Suprapubic skin (tissue), 3 donors: ENCODE measurements around the gene MST1R.

Experiments used
- POLR2A ChIP-seq, 2 donors: fragments of 450-650 bp; IDR thresholded peaks; one replicate each; pipeline ENCODE4 v1.6.1; 2017; ENCODE audit warnings: antibody characterized with exemption in 2 of 2, mild to moderate bottlenecking in 2 of 2, moderate library complexity in 2 of 2
- TF ChIP-seq, protein P1 (sequence below), 2 donors: fragments of 200-600 bp in 1 of 2; fragments of 450-650 bp in 1 of 2; sonication (generic) in 1 of 2; IDR thresholded peaks; one replicate each; pipeline ENCODE4 v1.5.1; 2016 to 2019; ENCODE audit warnings: antibody characterized with exemption in 2 of 2, mild to moderate bottlenecking in 1 of 2, moderate library complexity in 1 of 2

DNA sequence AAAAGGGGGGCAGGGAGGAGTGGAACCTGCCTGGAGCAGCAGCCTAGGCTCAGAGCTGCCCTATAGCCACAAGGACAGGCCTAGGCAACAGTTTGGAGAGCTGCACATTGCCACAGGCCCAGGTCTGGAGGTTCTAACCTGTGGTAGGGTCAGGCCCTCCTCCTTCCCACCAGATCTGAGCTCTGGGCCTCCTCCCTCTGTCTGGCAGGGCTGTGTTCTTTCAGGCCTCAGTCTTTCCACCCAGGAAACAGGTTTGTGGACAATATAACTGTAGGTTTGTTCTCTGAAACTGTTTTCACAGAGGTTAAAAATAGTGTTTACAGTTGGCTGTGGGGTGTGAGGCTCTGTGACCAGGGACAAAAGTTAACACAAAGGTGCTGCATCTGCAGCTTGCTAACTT, 25.0 kb downstream of the MST1R start:
- TF ChIP-seq, protein P1, sequence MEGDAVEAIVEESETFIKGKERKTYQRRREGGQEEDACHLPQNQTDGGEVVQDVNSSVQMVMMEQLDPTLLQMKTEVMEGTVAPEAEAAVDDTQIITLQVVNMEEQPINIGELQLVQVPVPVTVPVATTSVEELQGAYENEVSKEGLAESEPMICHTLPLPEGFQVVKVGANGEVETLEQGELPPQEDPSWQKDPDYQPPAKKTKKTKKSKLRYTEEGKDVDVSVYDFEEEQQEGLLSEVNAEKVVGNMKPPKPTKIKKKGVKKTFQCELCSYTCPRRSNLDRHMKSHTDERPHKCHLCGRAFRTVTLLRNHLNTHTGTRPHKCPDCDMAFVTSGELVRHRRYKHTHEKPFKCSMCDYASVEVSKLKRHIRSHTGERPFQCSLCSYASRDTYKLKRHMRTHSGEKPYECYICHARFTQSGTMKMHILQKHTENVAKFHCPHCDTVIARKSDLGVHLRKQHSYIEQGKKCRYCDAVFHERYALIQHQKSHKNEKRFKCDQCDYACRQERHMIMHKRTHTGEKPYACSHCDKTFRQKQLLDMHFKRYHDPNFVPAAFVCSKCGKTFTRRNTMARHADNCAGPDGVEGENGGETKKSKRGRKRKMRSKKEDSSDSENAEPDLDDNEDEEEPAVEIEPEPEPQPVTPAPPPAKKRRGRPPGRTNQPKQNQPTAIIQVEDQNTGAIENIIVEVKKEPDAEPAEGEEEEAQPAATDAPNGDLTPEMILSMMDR (IDR thresholded peaks at IDR 0.05), result no peak
- no peak for TF ChIP-seq POLR2A (IDR thresholded peaks at IDR 0.05)
